HepG2 (cell line): ENCODE measurements around the gene PARK7. TPM values are rescaled to one million over a fixed set of nuclear protein-coding genes. Genes with fewer than 3 reads are reported as not detected.

ENCODE experiments used
- ATAC-seq: fragments of 200-7000 bp; cut with Tn5 transposase; 3 replicates; pipeline ENCODE4 v1.9.1; 2020; ENCODE audit warnings: mild to moderate bottlenecking, moderate library complexity
- BruUV-seq: library from RNA; stranded (reverse); fragments of 400-500 nt; replicated peaks from 2 replicates; lab custom pipeline; 2021; lab: Mats Ljungman, UMichigan
- CTCF ChIA-PET: fragments of 300-600 bp; formaldehyde crosslinking; extraction: SDS; loops from one replicate; lab custom pipeline; 2021; ENCODE audit warnings: low total read pairs, inconsistent platforms, low intra/inter-chr PET ratio; lab: Yijun Ruan, JAX
- POLR2A ChIA-PET: fragments of 350-600 bp; sonication (Branson Sonifier 250); formaldehyde crosslinking; loops from one replicate; lab custom pipeline; 2020; ENCODE audit warnings: antibody characterized with exemption, inconsistent platforms; lab: Yijun Ruan, JAX
- DNase-seq: peaks from one replicate; pipeline ENCODE4 v3.0.0-alpha.2; 2015; ENCODE audit warnings: low spot score
- FAIRE-seq: peaks from 3 replicates; lab custom pipeline; 2011; peaks lifted over from hg19 to GRCh38; lab: Jason Lieb, UNC
- H2AFZ ChIP-seq: one replicate; pipeline ENCODE4 v1.6.1; 2011; ENCODE audit warnings: low read length, inconsistent platforms
- H3K27ac ChIP-seq: fragments of 300-600 bp; 3 replicates; pipeline ENCODE4 v1.8.0; 2011; ENCODE audit warnings: mixed run types, mild to moderate bottlenecking, mixed read lengths, low read length, inconsistent platforms; ENCODE audit not compliant: insufficient read depth; ENCODE audit errors: extremely low read length
- H3K27me3 ChIP-seq, 2 experiments: fragments of 200-600 bp in 1 of 2; 2 replicates in 1 of 2; 3 replicates in 1 of 2; pipeline versions ENCODE4 v1.6.0 to v1.8.0; 2011; ENCODE audit warnings: low read length in 2 of 2, mild to moderate bottlenecking in 2 of 2, moderate library complexity in 2 of 2, inconsistent platforms in 1 of 2; ENCODE audit not compliant: insufficient read depth in 2 of 2, control insufficient read depth in 1 of 2
- H3K36me3 ChIP-seq, 2 experiments: fragments of 200-600 bp in 1 of 2; replicated peaks in 1 of 2; 2 replicates in 1 of 2; 3 replicates in 1 of 2; pipeline versions ENCODE4 v1.5.1 to v1.8.0; 2011; ENCODE audit warnings: low read length in 2 of 2, inconsistent platforms in 1 of 2; ENCODE audit not compliant: insufficient read depth in 2 of 2, control insufficient read depth in 1 of 2
- H3K4me1 ChIP-seq: 2 replicates; pipeline ENCODE4 v1.5.1; 2012; ENCODE audit warnings: low read length, inconsistent platforms; ENCODE audit not compliant: insufficient read depth
- H3K4me2 ChIP-seq: 2 replicates; pipeline ENCODE4 v1.6.0; 2011; ENCODE audit warnings: low read depth, low read length, inconsistent platforms
- H3K4me3 ChIP-seq, 3 experiments: fragments of 200-600 bp in 1 of 3; sonication (generic), shearing (Covaris generic) in 1 of 3; replicated peaks in 1 of 3; 2 replicates each; pipeline ENCODE4 v1.5.1; 2011 to 2016; ENCODE audit warnings: low read length in 3 of 3, inconsistent platforms in 2 of 3, low read depth in 2 of 3, mild to moderate bottlenecking in 2 of 3, control low read depth in 1 of 3, mixed read lengths in 1 of 3; ENCODE audit not compliant: insufficient read depth in 1 of 3
- H3K79me2 ChIP-seq: one replicate; pipeline ENCODE4 v1.6.1; 2011; ENCODE audit warnings: low read length, inconsistent platforms; ENCODE audit not compliant: insufficient read depth
- H3K9ac ChIP-seq: 2 replicates; pipeline ENCODE4 v1.6.0; 2011; ENCODE audit warnings: mild to moderate bottlenecking, low read depth, low read length, inconsistent platforms; ENCODE audit not compliant: insufficient read depth
- H3K9me3 ChIP-seq: 2 replicates; pipeline ENCODE4 v1.5.1; 2012; ENCODE audit warnings: mild to moderate bottlenecking, low read length
- H4K20me1 ChIP-seq: 2 replicates; pipeline ENCODE4 v1.6.0; 2011; ENCODE audit warnings: inconsistent platforms, mild to moderate bottlenecking, low read length, moderate library complexity; ENCODE audit not compliant: insufficient read depth
- CENPX ChIP-seq: sonication (generic); formaldehyde crosslinking; IDR thresholded peaks from 2 replicates; pipeline ENCODE4 v1.9.0; 2021; ENCODE audit warnings: mild to moderate bottlenecking, missing genetic modification reagents, moderate library complexity
- ETV6 ChIP-seq: sonication (generic); formaldehyde crosslinking; conservative IDR thresholded peaks from 2 replicates; pipeline ENCODE4 v1.4.0; 2020; ENCODE audit warnings: missing genetic modification reagents
- HOXA7 ChIP-seq: sonication (generic); formaldehyde crosslinking; IDR thresholded peaks from 2 replicates; pipeline ENCODE4 v1.8.1; 2022; ENCODE audit warnings: mild to moderate bottlenecking, missing genetic modification reagents, moderate library complexity
- ISL2 ChIP-seq: sonication (generic); formaldehyde crosslinking; IDR thresholded peaks from 2 replicates; pipeline ENCODE4 v1.5.0; 2020; ENCODE audit warnings: missing genetic modification reagents
- KLF12 ChIP-seq: sonication (generic); formaldehyde crosslinking; IDR thresholded peaks from 2 replicates; pipeline ENCODE4 v1.4.0; 2020; ENCODE audit warnings: missing genetic modification reagents, borderline replicate concordance
- MTF2 ChIP-seq: sonication (generic); formaldehyde crosslinking; IDR thresholded peaks from 2 replicates; pipeline ENCODE4 v1.5.0; 2020; ENCODE audit warnings: missing genetic modification reagents, borderline replicate concordance
- POLR2AphosphoS2 ChIP-seq: IDR thresholded peaks from 2 replicates; pipeline ENCODE4 v1.6.1; 2011; ENCODE audit warnings: low read depth, low read length, improper control_type of control experiment
- RFXAP ChIP-seq: sonication (generic); formaldehyde crosslinking; IDR thresholded peaks from 2 replicates; pipeline ENCODE4 v1.4.0; 2020; ENCODE audit warnings: missing genetic modification reagents, borderline replicate concordance
- SMARCC2 ChIP-seq: fragments of 450-650 bp; IDR thresholded peaks from 2 replicates; pipeline ENCODE4 v1.6.1; 2017; ENCODE audit warnings: antibody characterized with exemption, mild to moderate bottlenecking
- SNAPC2 ChIP-seq: sonication (generic); formaldehyde crosslinking; IDR thresholded peaks from 2 replicates; pipeline ENCODE4 v1.8.1; 2022; ENCODE audit warnings: mild to moderate bottlenecking, missing genetic modification reagents
- TP53 ChIP-seq: sonication (generic); formaldehyde crosslinking; conservative IDR thresholded peaks from 2 replicates; pipeline ENCODE4 v1.4.0; 2020; ENCODE audit warnings: missing genetic modification reagents
- ZFP62 ChIP-seq: sonication (generic); formaldehyde crosslinking; IDR thresholded peaks from 2 replicates; pipeline ENCODE4 v1.4.0; 2020; ENCODE audit warnings: missing genetic modification reagents
- ZNF543 ChIP-seq: sonication (generic); formaldehyde crosslinking; IDR thresholded peaks from 2 replicates; pipeline ENCODE4 v1.4.0; 2020; ENCODE audit warnings: mild to moderate bottlenecking, missing genetic modification reagents
- WGBS: methylation state at CpG from one replicate; pipeline ENCODE4 v1.1.6; 2017; ENCODE audit warnings: low lambda C conversion rate; 5-methylcytosine and 5-hydroxymethylcytosine counted together
- in situ Hi-C: cut with HindIII; loops from 2 replicates; pipeline ENCODE4 v1.10.0; 2017; ENCODE audit warnings: low pct_unique_long_range_greater_than_20kb; ENCODE audit not compliant: extremely low pct_ligation_motif_present
- intact Hi-C: fragments of 100-400 bp; cut with micrococcal nuclease; formaldehyde crosslinking; loops from one replicate; pipeline ENCODE4 v1.10.0; 2022; ENCODE audit not compliant: unreplicated experiment
- polyA plus RNA-seq, 8 experiments: library from polyadenylated mRNA; depleted of rRNA in 3 of 8; stranded (reverse) in 7 of 8; unstranded in 1 of 8; fragments of >200 nt; fragmentation: Illumina TruSeq in 4 of 8; extraction: Trizol in 4 of 8; gene quantifications; 2 replicates each; pipeline versions ENCODE4 v1.2.1 to v1.2.3, GENCODE V29; 2011 to 2016; ENCODE audit warnings: low read depth in 4 of 8, missing spikeins in 1 of 8, mixed read lengths in 1 of 8; ENCODE audit not compliant: insufficient read depth in 1 of 8
- total RNA-seq, 5 experiments: library from RNA; depleted of rRNA; stranded (reverse); fragments of >200 nt; fragmentation: Illumina TruSeq; extraction: Trizol; gene quantifications; 2 replicates each; pipeline ENCODE4 v1.2.3, GENCODE V29; 2016; ENCODE audit warnings: low read depth in 1 of 5
- TF ChIP-seq, protein P1 (sequence below): sonication (generic); formaldehyde crosslinking; IDR thresholded peaks from 2 replicates; pipeline ENCODE4 v1.5.0; 2020; ENCODE audit warnings: missing genetic modification reagents
- TF ChIP-seq, protein P2 (sequence below): sonication (generic); formaldehyde crosslinking; IDR thresholded peaks from 2 replicates; pipeline ENCODE4 v1.5.0; 2020; ENCODE audit warnings: mild to moderate bottlenecking, missing genetic modification reagents, moderate library complexity
- TF ChIP-seq, protein P3 (sequence below): IDR thresholded peaks from 2 replicates; pipeline ENCODE4 v1.6.1; 2012; ENCODE audit warnings: low read length, improper control_type of control experiment
- TF ChIP-seq, protein P4 (sequence below): sonication (generic); formaldehyde crosslinking; IDR thresholded peaks from 2 replicates; pipeline ENCODE4 v1.5.0; 2020; ENCODE audit warnings: missing genetic modification reagents
- TF ChIP-seq, protein P5 (sequence below): sonication (generic); formaldehyde crosslinking; IDR thresholded peaks from 2 replicates; pipeline ENCODE4 v1.5.1; 2020; ENCODE audit warnings: missing genetic modification reagents, mild to moderate bottlenecking, borderline replicate concordance

PARK7 gene
- total and polyA plus RNA-seq, 2 of the 13 experiments (the other 11 are each of a cell fraction or from before 2014, with no cell fraction given), result 212 to 296 TPM

DNA sequence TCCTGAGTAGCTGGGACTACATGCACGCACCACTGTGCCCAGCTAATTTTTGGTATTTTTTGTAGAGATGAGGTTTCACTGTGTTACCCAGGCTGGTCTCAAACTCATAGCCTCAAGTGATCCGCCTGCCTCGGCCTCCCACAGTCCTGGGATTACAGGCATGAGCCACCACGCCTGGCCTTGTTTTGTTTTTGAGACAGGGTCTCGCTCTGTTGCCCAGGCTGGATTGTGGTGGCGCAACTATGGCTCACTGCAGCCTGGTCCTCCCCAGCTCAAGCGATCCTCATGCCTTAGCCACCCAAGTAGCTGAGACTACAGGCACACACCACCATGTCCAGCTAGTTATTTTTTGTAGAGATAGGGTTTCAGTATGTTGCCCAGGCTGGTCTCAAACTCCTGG lies 26.0 kb downstream of the PARK7 start:
- Histone ChIP-seq H2AFZ (no peak overlapping the region), H3K9ac (no peak overlapping the region), H3K4me2 (no peak overlapping the region), H3K4me3 (no peak overlapping the region), H3K4me1 (0 out of 2 replicates have a peak, but pooled peaks cover 2% of the 10 kb centered on the region), H3K27ac (no peak overlapping the region), H4K20me1 (no peaks in the 10 kb centered on the region), H3K36me3 (peaks cover 16 to 43% of the 10 kb centered on the region in 2 experiments; a peak in 4 of 5 replicates), H3K27me3 (no peaks in the 10 kb centered on the region; a peak in 1 of 5 replicates), H3K9me3 (no peaks in the 10 kb centered on the region), H3K79me2 (peaks cover 3% of the 10 kb centered on the region)
- WGBS, result 98% methylated on average over 5 of the region's 7 CpGs
- in situ Hi-C loops (no loop called here), intact Hi-C loops (no loop called here)
- CTCF ChIA-PET, result no interaction called here
- FAIRE-seq, result no peak
- POLR2A ChIA-PET, result no interaction called here
- ATAC-seq, result no peak
- DNase-seq, result no peak
- BruUV-seq, result no TSS peak
- TF ChIP-seq TP53 (CRISPR knock-in tag) (no peak), ZFP62 (CRISPR knock-in tag) (no peak), MTF2 (CRISPR knock-in tag) (no peak), ISL2 (CRISPR knock-in tag) (no peak), RFXAP (CRISPR knock-in tag) (no peak), SMARCC2 (no peak), POLR2AphosphoS2 (no peak), HOXA7 (CRISPR knock-in tag) (no peak), ETV6 (CRISPR knock-in tag) (no peak), ZNF543 (CRISPR knock-in tag) (no peak), SNAPC2 (CRISPR knock-in tag) (no peak), KLF12 (CRISPR knock-in tag) (no peak), CENPX (no peak)
- TF ChIP-seq, protein P1, sequence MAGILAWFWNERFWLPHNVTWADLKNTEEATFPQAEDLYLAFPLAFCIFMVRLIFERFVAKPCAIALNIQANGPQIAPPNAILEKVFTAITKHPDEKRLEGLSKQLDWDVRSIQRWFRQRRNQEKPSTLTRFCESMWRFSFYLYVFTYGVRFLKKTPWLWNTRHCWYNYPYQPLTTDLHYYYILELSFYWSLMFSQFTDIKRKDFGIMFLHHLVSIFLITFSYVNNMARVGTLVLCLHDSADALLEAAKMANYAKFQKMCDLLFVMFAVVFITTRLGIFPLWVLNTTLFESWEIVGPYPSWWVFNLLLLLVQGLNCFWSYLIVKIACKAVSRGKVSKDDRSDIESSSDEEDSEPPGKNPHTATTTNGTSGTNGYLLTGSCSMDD (CRISPR knock-in tag), result no peak
- TF ChIP-seq, protein P2, sequence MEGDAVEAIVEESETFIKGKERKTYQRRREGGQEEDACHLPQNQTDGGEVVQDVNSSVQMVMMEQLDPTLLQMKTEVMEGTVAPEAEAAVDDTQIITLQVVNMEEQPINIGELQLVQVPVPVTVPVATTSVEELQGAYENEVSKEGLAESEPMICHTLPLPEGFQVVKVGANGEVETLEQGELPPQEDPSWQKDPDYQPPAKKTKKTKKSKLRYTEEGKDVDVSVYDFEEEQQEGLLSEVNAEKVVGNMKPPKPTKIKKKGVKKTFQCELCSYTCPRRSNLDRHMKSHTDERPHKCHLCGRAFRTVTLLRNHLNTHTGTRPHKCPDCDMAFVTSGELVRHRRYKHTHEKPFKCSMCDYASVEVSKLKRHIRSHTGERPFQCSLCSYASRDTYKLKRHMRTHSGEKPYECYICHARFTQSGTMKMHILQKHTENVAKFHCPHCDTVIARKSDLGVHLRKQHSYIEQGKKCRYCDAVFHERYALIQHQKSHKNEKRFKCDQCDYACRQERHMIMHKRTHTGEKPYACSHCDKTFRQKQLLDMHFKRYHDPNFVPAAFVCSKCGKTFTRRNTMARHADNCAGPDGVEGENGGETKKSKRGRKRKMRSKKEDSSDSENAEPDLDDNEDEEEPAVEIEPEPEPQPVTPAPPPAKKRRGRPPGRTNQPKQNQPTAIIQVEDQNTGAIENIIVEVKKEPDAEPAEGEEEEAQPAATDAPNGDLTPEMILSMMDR (CRISPR knock-in tag), result no peak
- TF ChIP-seq, protein P3, sequence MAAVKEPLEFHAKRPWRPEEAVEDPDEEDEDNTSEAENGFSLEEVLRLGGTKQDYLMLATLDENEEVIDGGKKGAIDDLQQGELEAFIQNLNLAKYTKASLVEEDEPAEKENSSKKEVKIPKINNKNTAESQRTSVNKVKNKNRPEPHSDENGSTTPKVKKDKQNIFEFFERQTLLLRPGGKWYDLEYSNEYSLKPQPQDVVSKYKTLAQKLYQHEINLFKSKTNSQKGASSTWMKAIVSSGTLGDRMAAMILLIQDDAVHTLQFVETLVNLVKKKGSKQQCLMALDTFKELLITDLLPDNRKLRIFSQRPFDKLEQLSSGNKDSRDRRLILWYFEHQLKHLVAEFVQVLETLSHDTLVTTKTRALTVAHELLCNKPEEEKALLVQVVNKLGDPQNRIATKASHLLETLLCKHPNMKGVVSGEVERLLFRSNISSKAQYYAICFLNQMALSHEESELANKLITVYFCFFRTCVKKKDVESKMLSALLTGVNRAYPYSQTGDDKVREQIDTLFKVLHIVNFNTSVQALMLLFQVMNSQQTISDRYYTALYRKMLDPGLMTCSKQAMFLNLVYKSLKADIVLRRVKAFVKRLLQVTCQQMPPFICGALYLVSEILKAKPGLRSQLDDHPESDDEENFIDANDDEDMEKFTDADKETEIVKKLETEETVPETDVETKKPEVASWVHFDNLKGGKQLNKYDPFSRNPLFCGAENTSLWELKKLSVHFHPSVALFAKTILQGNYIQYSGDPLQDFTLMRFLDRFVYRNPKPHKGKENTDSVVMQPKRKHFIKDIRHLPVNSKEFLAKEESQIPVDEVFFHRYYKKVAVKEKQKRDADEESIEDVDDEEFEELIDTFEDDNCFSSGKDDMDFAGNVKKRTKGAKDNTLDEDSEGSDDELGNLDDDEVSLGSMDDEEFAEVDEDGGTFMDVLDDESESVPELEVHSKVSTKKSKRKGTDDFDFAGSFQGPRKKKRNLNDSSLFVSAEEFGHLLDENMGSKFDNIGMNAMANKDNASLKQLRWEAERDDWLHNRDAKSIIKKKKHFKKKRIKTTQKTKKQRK, result no peak
- TF ChIP-seq, protein P4, sequence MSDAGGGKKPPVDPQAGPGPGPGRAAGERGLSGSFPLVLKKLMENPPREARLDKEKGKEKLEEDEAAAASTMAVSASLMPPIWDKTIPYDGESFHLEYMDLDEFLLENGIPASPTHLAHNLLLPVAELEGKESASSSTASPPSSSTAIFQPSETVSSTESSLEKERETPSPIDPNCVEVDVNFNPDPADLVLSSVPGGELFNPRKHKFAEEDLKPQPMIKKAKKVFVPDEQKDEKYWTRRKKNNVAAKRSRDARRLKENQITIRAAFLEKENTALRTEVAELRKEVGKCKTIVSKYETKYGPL (CRISPR knock-in tag), result no peak
- TF ChIP-seq, protein P5, sequence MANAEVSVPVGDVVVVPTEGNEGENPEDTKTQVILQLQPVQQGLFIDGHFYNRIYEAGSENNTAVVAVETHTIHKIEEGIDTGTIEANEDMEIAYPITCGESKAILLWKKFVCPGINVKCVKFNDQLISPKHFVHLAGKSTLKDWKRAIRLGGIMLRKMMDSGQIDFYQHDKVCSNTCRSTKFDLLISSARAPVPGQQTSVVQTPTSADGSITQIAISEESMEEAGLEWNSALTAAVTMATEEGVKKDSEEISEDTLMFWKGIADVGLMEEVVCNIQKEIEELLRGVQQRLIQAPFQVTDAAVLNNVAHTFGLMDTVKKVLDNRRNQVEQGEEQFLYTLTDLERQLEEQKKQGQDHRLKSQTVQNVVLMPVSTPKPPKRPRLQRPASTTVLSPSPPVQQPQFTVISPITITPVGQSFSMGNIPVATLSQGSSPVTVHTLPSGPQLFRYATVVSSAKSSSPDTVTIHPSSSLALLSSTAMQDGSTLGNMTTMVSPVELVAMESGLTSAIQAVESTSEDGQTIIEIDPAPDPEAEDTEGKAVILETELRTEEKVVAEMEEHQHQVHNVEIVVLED (CRISPR knock-in tag), result no peak
